ENCODE results near the gene PLK5. TPM values are rescaled to one million over a fixed set of nuclear protein-coding genes. Genes with fewer than 3 reads are reported as not detected.

PLK5 gene
- total and polyA plus RNA-seq, 2 of the 4 experiments (the other 2 are of a cell fraction): not detected

GRCh38 chr19:1503925-1504773, 19.7 kb upstream of the PLK5 start:
- ChIA-PET CTCF (no interaction called here), POLR2A (ENCODE audit: unreplicated experiment) (no interaction called here)
- no peak for DNase-seq
- intact Hi-C loops (cut with micrococcal nuclease) (no loop called here), dilution Hi-C loops (cut with HindIII; ENCODE audit: low sequenced_read_pairs, unreplicated experiment) (no loop called here), in situ Hi-C loops (cut with MboI; ENCODE audit: low sequenced_read_pairs) (no loop called here)
- no peak overlapping the region for H3K4ac ChIP-seq (ENCODE audit: low read depth, low read length)
- H4K91ac ChIP-seq (ENCODE audit: insufficient read depth, low read depth, low read length): no peak overlapping the region
- no peak overlapping the region for H2BK20ac ChIP-seq (ENCODE audit: low read depth, low read length)
- peak overlapping the region; percentile 71 for H2AFZ ChIP-seq (replicated peaks; ENCODE audit: low read length, poor library complexity)
- no peak overlapping the region for H3K18ac ChIP-seq (ENCODE audit: low read depth, low read length)
- no peak overlapping the region for H3K56ac ChIP-seq (ENCODE audit: extremely low read depth, insufficient read depth, low read length)
- H3K4me3 ChIP-seq (ENCODE audit: insufficient read depth, low read depth, low read length): no peak overlapping the region
- no TSS peak for BruUV-seq (replicated peaks)
- H3K27me3 ChIP-seq (ENCODE audit: control insufficient read depth, insufficient read depth, low read length): peaks cover 7% of the 10 kb centered on the region; the same call in 1 of the 2 replicates
- peak overlapping the region; percentile 76 for H2AK9ac ChIP-seq (replicated peaks; ENCODE audit: low read depth, low read length, poor library complexity)
- H3K36me3 ChIP-seq (ENCODE audit: control insufficient read depth, insufficient read depth, low read length): peaks cover 8% of the 10 kb centered on the region
- no peak overlapping the region for H2AK5ac ChIP-seq (ENCODE audit: low read depth, low read length)
- no peaks in the 10 kb centered on the region for H3K79me1 ChIP-seq (ENCODE audit: low read depth in 1 of 2, low read length in 2 of 2)
- H3K23ac ChIP-seq (ENCODE audit: low read depth, low read length): no peak overlapping the region
- no peak overlapping the region; the same call in 1 of the 2 replicates for H3K4me2 ChIP-seq (ENCODE audit: low read depth, low read length)
- no peaks in the 10 kb centered on the region; the same call in 1 of the 2 replicates for H4K20me1 ChIP-seq (ENCODE audit: insufficient read depth, low read length)
- ATAC-seq (ENCODE audit: low read depth): no peak
- H3K9me1 ChIP-seq (ENCODE audit: insufficient read depth, low read length): no peaks in the 10 kb centered on the region; the same call in 1 of the 2 replicates
- H3K4me1 ChIP-seq (ENCODE audit: control insufficient read depth, insufficient read depth, low read length): peaks cover 5% of the 10 kb centered on the region
- WGBS, 2 experiments (ENCODE audit: extremely low coverage in 2 of 2, insufficient read length in 1 of 2): 64% methylated on average over 7 of the region's 23 CpGs; no CpG with 5 or more reads in 1 of the 2 experiments
- H3K9ac ChIP-seq (ENCODE audit: low read depth, low read length): no peak overlapping the region
- no peak overlapping the region for H3K27ac ChIP-seq (ENCODE audit: insufficient read depth, low read length)
- H4K8ac ChIP-seq (ENCODE audit: low read depth in 2 of 2, low read length in 2 of 2): peak overlapping the region; percentile 19 to 35; a peak in 1 of 4 replicates
- no peaks in the 10 kb centered on the region for H3K9me3 ChIP-seq (ENCODE audit: control insufficient read depth, insufficient read depth, low read length)
- no peak overlapping the region; the same call in 1 of the 2 replicates for H4K5ac ChIP-seq (ENCODE audit: low read depth, low read length)
- no peak overlapping the region for H3K14ac ChIP-seq (replicated peaks; ENCODE audit: low read depth, low read length)
- H2BK120ac ChIP-seq (ENCODE audit: low read depth, low read length): no peak overlapping the region
- H2BK5ac ChIP-seq (ENCODE audit: low read depth, low read length, poor library complexity, severe bottlenecking): no peak overlapping the region
- H2BK15ac ChIP-seq (ENCODE audit: low read depth, low read length): no peak overlapping the region
- no peak for TF ChIP-seq ELK1 (IDR thresholded peaks at IDR 0.05; ENCODE audit: borderline replicate concordance, low read depth, low read length)
- TF ChIP-seq POLR2A (IDR thresholded peaks at IDR 0.05; ENCODE audit: low read depth, low read length): no peak
- TF ChIP-seq RCOR1 (IDR thresholded peaks at IDR 0.05; ENCODE audit: insufficient replicate concordance, low read length): no peak
- no peak for TF ChIP-seq CEBPB (IDR thresholded peaks at IDR 0.05; ENCODE audit: low read depth, low read length)
- TF ChIP-seq RFX5 (IDR thresholded peaks at IDR 0.05; ENCODE audit: low read depth, low read length): no peak
- no peak for TF ChIP-seq SMC3 (IDR thresholded peaks at IDR 0.05; ENCODE audit: low read depth, low read length)
- TF ChIP-seq CTCF (conservative IDR thresholded peaks at IDR 0.05; ENCODE audit: low read depth, low read length): no peak
- TF ChIP-seq MAFK (IDR thresholded peaks at IDR 0.05; ENCODE audit: low read depth, low read length): no peak
- TF ChIP-seq BHLHE40 (IDR thresholded peaks at IDR 0.05; ENCODE audit: low read depth, low read length): no peak
- TF ChIP-seq USF2 (IDR thresholded peaks at IDR 0.05; ENCODE audit: low read depth, low read length): no peak
- TF ChIP-seq NFE2L2 (IDR thresholded peaks at IDR 0.05; ENCODE audit: low read depth, low read length): no peak
- TF ChIP-seq FOS (IDR thresholded peaks at IDR 0.05; ENCODE audit: low read depth, low read length): no peak
- TF ChIP-seq RAD21 (IDR thresholded peaks at IDR 0.05; ENCODE audit: low read length): no peak
- no peak for TF ChIP-seq CHD1 (IDR thresholded peaks at IDR 0.05; ENCODE audit: low read depth, low read length)
- TF ChIP-seq MXI1 (IDR thresholded peaks at IDR 0.05; ENCODE audit: borderline replicate concordance, low read depth, low read length): no peak

All from IMR-90 (cell line).